ENCODE data around the gene ZBTB42. TPM values are rescaled to one million over a fixed set of nuclear protein-coding genes. Genes with fewer than 3 reads are reported as not detected.
A peak's percentile ranks its signal among the peaks of the same experiment; 100 is the strongest.

ZBTB42 gene
- total and polyA plus RNA-seq, 2 of the 13 experiments (the other 11 are each of a cell fraction or from before 2014, with no cell fraction given) = 2.8 to 4.2 TPM

DNA sequence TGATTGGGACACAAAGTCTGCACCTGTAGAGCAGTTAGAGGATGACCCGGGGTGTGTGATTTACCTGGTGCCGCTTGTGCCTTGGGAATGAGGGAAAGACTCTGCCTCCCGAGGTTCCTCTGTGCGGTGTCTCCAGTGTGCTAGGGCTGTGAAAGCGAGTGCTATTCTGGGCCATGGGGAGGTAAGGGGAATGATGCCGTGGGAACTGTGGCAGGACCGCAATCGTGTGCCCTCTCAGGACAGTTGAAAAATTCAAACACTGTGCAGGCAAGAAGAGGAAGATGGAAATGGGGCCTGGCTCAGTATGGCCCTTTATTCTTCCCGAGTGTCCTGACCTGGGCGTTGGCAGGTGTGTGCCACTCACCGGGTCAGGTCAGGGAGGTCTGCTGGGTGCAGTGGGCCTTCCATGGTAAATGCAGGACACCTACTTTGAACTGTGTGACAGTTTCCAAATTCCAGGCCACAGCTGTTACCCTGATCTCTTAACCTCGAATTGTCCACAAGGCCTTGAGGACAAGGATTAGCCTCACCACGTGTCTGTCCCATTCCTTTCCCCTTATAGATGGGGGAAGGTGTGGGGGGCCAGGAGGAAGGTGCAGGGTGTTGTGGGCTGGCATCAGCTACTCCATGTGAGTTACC, 46.6 kb upstream of the ZBTB42 start (continued):
- no peak for TF ChIP-seq ZNF382 (CRISPR knock-in tag; IDR thresholded peaks at IDR 0.05; ENCODE audit: borderline replicate concordance)
- TF ChIP-seq PCBP2 (optimal IDR thresholded peaks at IDR 0.05; ENCODE audit: low read depth, low read length, poor library complexity, severe bottlenecking) = no peak
- TF ChIP-seq, protein P1, sequence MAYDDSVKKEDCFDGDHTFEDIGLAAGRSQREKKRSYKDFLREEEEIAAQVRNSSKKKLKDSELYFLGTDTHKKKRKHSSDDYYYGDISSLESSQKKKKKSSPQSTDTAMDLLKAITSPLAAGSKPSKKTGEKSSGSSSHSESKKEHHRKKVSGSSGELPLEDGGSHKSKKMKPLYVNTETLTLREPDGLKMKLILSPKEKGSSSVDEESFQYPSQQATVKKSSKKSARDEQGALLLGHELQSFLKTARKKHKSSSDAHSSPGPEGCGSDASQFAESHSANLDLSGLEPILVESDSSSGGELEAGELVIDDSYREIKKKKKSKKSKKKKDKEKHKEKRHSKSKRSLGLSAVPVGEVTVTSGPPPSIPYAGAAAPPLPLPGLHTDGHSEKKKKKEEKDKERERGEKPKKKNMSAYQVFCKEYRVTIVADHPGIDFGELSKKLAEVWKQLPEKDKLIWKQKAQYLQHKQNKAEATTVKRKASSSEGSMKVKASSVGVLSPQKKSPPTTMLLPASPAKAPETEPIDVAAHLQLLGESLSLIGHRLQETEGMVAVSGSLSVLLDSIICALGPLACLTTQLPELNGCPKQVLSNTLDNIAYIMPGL (CRISPR knock-in tag; IDR thresholded peaks at IDR 0.05; ENCODE audit: borderline replicate concordance in 1 of 2, low read depth in 1 of 2) = no peak
- no peak for TF ChIP-seq ZNF460 (CRISPR knock-in tag; IDR thresholded peaks at IDR 0.05; ENCODE audit: borderline replicate concordance)
- no peak for TF ChIP-seq KLF6 (CRISPR knock-in tag; IDR thresholded peaks at IDR 0.05)
- TF ChIP-seq, protein P2, sequence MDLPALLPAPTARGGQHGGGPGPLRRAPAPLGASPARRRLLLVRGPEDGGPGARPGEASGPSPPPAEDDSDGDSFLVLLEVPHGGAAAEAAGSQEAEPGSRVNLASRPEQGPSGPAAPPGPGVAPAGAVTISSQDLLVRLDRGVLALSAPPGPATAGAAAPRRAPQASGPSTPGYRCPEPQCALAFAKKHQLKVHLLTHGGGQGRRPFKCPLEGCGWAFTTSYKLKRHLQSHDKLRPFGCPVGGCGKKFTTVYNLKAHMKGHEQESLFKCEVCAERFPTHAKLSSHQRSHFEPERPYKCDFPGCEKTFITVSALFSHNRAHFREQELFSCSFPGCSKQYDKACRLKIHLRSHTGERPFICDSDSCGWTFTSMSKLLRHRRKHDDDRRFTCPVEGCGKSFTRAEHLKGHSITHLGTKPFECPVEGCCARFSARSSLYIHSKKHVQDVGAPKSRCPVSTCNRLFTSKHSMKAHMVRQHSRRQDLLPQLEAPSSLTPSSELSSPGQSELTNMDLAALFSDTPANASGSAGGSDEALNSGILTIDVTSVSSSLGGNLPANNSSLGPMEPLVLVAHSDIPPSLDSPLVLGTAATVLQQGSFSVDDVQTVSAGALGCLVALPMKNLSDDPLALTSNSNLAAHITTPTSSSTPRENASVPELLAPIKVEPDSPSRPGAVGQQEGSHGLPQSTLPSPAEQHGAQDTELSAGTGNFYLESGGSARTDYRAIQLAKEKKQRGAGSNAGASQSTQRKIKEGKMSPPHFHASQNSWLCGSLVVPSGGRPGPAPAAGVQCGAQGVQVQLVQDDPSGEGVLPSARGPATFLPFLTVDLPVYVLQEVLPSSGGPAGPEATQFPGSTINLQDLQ (CRISPR knock-in tag; IDR thresholded peaks at IDR 0.05) = peak; percentile 44; the same call in 1 of the 2 replicates
- TF ChIP-seq MAFG (CRISPR knock-in tag; IDR thresholded peaks at IDR 0.05) = no peak
- 0 out of 2 replicates have a peak, but pooled peaks have one; percentile 54 for TF ChIP-seq ZNF232 (CRISPR knock-in tag; IDR thresholded peaks at IDR 0.05; ENCODE audit: borderline replicate concordance)
- TF ChIP-seq, protein P3, sequence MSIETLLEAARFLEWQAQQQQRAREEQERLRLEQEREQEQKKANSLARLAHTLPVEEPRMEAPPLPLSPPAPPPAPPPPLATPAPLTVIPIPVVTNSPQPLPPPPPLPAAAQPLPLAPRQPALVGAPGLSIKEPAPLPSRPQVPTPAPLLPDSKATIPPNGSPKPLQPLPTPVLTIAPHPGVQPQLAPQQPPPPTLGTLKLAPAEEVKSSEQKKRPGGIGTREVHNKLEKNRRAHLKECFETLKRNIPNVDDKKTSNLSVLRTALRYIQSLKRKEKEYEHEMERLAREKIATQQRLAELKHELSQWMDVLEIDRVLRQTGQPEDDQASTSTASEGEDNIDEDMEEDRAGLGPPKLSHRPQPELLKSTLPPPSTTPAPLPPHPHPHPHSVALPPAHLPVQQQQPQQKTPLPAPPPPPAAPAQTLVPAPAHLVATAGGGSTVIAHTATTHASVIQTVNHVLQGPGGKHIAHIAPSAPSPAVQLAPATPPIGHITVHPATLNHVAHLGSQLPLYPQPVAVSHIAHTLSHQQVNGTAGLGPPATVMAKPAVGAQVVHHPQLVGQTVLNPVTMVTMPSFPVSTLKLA (IDR thresholded peaks at IDR 0.05) = peak; percentile 42; the same call in 1 of the 2 replicates

Data from HepG2 (cell line).